Renal cortical epithelial cell (primary cell): ENCODE data around the gene DCBLD2. TPM values are rescaled to one million over a fixed set of nuclear protein-coding genes. Genes with fewer than 3 reads are reported as not detected.
"Not testable (repeated sequence)": the region's sequence is repeated elsewhere in the genome, so short reads cannot be mapped to it uniquely, and the experiment has no call there.

Experiments
- DNase-seq: peaks from one replicate; pipeline ENCODE4 v3.0.0-alpha.2; 2011; ENCODE audit warnings: low read depth
- total RNA-seq: library from RNA; depleted of rRNA; stranded (reverse); fragments of >200 nt; gene quantifications from 2 replicates; pipeline ENCODE4 v1.2.3, GENCODE V29; 2014

Gene DCBLD2
- total RNA-seq, 1 donor from 2014 or later = 391 TPM

DNA sequence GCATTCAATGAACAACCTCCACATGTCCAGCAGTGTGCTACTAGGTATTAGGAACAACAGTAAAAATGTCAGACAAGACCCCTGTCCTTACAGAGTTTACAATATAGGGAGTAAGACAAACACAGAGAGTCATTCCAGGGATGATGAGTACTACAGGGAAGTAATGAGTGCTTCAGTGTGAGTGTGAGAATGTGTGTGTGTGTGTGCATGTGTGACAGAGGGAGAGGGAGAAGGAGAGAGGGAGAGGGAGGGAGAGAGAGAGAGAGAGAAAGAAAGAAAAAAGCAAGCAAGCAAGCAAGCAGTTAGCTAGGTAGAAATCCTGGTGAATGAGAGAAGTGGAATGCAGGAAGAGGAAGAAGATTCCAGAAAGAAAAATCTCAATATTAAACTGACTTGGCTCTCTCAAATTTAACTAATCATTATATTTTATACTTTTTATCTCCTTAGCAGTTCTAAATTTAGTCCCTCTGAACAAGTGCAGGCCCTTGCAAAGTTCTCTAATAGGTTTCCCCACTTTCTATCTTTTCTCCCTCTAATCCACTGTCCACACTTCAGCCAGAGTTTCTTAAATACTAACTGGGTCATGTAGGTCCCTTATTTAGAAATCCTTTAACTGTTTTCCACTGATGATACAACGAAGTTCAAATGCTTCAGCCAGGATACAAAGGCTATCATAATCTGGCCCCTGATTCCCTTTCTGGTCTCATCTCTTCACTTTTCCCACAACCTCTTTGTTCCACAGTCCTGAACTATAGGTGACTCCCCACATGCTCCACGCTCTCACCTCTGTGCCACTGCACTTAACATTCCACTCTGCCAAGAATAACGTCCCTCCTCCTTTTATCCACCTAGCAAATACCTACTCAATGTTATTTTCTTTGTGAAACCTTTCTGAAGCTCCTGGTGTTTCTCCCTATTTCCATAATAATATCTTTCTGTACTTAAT lies 10.3 kb downstream of the DCBLD2 start:
- DNase-seq = peak; percentile 55

DNA sequence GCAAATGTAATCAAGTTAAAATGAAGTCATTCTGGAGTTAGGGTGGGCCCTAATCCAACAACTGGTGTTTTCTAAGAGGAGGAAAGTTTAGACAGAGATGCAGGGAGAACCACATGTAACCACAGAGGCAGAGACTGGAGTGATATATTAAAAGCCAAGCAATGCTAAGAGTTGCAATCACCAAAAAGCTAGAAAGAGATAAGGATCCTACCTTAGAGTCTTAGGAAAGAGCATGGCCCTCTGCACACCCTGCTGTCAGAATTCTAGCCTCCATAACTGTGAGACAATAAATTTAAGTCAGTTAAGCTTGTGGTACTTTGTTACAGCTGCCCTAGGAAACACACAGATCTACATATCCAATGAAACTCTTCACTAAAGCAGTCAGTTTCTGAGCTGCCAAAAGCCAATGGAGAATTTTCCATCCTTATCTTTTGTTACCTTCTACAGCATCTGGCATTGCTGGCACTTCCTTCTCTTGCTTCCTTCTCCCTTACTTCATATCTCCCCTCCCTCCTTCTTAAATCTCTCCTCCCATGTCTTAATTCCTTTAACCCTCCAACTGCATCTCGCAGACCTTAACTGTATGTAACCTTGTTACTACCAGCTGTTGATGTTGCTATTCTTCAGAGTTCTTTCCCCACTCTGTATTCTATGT lies 11.2 kb downstream of the DCBLD2 start:
- DNase-seq = no peak

DNA sequence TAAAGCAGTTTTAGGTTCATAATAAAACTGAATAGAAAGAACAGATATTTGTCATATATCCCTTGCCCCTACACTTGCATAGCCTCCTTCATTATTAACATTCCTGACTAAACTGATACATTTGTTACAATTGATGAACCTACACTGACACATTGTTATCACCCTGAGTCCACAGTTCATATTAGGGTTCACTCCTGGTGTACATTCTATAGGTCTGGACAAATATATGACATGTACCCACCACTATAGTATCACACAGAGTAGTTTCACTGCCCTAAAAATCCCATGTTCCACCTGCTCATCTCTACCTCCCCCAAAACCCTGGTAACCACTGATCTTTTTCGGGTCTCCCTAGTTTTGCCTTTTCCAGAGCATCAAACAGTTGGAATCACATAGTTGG lies 13.8 kb downstream of the DCBLD2 start:
- no peak for DNase-seq

DNA sequence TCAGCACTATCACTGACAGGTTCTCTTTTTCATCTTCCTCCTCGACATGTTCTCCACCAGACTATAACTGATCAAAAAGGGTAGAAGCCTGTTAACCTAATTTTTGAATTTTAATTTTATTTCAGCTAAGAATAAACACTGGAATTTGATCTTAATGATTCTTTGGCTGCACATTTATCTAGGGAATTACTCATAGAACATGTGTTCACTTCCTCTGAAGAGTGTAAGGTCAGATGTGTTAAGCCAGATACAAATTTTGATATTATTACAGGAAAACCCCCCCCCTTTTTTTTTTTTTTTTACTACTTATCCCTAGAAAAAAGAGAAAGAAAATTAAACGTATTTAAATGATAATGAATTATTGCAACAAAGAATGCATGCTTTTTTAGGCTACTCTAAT lies 15.0 kb downstream of the DCBLD2 start:
- DNase-seq = no peak

DNA sequence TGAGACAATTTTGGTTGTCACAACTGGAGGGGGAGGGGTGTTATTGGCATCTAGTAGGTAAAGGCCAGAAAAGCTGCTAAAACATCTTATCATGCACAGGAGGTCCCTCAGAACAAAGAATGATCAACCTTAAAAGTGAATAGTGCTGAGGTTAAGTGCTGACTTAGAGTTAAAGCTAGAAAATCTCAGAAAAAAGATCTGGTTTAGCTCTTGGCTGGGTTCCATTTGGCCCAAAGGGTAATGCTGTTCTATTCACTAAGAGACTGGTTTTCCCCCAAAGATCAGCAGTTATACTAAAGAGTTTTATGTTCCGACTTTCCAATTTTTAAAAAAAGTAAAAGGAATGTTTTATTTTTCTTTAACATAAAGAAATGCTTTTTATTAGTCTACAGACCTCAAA lies 15.6 kb downstream of the DCBLD2 start:
- peak; percentile 51 for DNase-seq

DNA sequence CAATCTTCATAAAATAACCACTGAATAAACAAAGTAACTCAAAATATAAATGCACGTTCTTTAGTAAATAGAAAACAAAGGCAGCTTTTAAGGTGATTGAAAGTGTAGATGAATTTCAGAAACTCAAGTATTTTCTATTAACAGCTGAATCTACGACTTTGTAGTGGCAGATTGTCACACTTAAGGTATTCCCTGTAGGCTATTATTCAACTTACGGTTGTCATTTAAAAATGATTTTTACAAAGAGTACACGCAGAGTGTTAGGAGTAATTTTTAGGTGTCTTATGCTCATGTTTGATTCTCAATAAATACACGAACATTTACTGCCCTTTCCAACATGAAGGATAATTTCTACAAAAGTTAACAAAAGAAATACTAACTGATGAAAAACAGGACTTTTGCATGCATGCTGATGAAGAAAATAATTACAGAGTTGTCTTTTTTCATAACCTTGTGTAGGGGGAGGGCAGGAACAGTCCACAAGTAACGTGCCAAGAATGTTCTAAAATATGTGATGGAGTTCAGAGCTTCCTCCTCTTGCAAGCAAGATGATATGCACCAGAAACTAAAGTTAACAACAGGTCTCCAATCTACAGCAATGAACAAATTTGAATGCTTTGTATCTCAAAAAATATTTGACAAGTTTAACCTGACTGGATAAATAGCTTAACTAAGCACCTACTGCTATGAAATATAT lies 16.7 kb downstream of the DCBLD2 start:
- DNase-seq = peak; percentile 45

DNA sequence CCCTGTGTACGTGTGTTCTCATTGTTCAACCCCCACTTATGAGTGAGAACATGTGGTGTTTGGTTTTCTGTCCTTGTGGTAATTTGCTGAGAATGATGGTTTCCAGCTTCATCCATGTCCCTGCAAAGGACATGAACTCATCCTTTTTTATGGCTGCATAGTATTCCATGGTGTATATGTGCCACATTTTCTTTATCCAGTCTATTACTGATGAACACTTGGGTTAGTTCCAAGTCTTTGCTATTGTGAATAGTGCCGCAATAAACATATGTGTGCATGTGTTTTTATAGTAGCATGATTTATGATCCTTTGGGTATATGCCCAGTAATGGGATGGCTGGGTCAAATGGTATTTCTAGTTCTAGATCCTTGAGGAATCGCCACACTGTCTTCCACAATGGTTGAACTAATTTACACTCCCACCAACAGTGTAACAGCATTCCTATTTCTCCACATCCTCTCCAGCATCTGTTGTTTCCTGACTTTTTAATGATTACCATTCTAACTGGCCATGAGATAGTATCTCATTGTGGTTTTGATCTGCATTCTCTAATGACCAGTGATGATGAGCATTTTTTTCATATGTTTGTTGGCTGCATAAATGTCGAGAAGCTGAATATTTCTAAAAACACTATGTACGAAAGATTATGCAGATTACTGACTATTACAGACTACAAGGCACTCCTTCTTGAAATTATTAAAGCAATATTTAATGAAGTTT lies 18.7 kb downstream of the DCBLD2 start:
- DNase-seq = not testable (repeated sequence)

DNA sequence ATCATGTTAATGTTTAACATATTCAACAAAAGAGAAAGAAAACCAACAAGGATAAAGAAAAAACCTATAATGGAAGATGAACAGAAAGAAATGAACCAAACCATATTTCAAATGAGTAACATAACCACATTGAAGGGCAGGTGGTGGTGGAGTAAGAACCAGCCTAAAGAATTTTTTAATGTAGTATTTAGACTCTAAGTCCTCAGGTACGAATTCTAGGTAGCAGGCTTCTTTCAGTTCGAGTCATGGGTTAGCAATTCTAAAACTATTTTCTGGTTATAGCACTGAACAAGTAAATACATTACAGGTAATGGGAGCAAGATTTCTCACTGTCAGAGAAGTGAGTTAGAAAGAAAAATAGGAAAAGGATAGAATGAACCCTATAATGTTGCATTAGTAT lies 24.4 kb downstream of the DCBLD2 start:
- DNase-seq = peak; percentile 58

DNA sequence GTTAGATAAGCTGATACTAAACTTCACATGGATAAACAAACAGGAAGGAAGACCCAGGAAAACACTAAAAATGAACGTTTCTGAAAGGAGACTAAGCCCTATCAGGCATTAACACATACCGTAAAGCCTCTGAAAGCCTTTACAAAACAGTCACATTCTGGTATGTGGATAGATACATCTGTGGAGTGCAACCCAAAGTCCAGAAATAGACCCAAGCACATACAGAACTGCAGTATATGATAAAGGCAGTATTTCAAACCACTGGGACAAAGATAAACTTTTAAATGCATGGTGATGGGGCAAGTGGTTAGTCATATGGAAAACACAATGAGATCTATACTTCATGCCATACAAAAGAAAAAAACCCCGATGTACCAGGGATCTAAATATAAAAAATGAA lies 26.0 kb downstream of the DCBLD2 start:
- no peak for DNase-seq

DNA sequence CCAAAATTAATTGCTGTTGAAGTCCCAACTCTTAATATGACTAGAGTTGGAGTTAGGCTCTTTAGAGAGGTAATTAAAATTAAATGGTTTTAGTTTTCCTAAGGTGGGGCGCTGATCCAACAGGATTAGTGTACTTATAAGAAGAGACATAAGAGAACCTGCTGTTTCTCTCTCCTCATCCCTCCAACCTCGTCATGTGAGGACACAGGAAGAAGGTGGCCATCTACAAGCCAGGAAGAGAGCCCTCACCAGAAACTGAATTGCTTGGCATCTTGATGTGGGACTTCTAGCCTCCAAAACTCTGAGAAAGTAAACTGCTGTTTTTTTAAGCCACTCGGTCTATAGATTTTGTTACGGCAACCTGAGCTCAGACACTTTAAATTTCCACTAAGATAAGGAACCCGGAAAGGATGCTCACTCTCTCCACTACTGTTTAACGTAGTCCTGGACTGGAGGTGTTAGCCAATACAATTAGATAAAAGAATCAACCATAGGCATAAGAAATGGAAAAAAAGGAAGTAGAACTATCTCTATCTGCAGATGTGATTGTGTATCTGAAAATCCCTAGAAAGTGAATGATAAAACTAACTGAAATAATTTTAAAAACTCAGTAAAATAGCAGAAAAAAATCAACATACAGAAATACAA lies 26.8 kb downstream of the DCBLD2 start:
- DNase-seq = no peak

DNA sequence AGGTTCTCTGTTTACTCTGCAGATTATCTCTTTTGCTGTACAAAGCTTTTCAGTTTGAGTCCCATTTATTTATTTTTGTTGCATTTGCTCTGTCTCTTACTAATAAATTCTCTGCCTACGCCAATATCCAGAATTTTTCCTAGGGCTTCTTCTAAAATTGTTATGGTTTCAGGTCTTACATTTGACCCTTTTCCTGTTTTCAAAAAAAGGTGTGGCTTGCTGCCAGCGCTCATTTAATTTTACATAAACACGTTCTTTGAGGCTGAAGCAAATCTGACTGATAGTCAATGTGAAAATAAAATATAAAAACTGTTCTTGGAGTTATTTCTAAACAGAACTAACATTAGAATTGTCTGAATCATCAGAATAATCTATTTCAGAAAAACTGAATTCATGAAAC lies 32.1 kb downstream of the DCBLD2 start:
- DNase-seq = no peak

DNA sequence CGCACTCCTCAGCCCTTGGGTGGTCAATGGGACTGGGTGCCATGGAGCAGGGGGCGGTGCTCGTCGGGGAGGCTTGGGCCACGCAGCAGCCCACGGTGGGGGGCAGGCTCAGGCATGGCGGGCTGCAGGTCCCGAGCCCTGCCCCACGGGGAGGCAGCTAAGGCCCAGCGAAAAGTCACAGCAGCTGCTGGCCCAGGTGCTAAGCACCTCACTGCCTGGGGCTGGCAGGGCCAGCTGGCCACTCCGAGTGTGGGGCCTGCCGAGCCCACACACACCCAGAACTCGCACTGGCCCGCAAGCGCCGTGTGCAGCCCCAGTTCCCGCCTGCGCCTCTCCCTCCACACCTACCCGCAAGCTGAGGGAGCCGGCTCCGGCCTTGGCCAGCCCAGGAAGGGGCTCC lies 43.5 kb downstream of the DCBLD2 start:
- DNase-seq = not testable (repeated sequence)

DNA sequence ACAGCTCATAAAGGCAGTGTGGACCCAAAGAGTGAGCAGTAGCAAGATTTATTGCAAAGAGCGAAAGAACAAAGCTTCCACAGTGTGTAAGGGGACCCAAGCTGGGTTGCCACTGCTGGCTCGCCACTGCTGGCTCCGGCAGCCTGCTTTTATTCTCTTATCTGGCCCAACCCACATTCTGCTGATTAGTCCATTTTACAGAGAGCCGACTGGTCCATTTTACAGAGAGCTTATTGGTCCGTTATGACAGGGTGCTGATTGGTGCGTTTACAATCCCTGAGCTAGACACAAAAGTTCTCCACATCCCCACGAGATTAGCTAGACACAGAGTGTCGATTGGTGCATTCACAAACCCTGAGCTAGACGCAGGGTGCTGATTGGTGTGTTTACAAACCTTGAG lies 44.2 kb downstream of the DCBLD2 start:
- not testable (repeated sequence) for DNase-seq

DNA sequence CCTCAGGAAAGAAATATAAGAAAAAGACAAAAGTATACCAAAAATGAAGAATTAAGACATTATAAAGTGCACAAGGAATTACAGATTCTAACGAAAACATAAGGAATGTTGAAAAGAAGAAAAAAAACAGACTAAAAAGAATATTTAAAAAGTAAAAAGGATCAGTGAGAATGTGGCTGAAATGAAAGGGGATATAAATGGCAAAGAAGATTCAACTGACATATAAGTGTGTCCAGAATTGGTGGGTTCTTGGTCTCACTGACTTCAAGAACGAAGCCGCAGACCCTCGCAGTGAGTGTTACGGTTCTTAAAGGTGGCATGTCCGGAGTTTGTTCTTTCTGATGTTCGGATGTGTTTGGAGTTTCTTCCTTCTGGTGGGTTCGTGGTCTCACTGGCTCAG lies 44.8 kb downstream of the DCBLD2 start:
- DNase-seq = no peak

DNA sequence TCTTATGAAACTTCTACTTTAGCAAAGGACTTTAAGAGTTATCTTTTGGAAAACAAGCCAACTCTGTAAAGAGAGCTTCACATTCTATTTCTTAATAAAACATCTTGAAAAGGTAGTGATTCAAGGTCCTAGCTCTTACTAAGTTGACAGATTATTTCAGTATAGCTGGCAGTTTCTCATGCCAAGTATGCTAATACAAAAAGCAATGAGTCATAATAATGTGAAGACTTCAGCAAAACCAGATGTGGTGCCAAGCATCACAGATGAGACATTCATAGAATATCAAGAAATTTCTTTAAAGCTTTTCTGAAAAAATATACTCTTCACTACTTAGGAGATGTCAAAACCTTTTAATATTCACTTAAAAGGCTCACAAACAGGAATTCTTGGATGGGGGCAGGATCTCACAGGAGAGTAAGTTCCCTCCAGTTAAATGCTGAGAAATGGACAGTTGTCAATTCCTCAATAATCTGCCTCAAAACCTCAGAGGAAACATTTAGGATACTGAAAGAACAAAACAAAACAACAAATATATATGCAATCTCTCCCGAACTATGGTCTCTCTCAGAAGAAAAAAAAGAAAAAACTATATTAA lies 45.6 kb downstream of the DCBLD2 start:
- DNase-seq = peak; percentile 88

DNA sequence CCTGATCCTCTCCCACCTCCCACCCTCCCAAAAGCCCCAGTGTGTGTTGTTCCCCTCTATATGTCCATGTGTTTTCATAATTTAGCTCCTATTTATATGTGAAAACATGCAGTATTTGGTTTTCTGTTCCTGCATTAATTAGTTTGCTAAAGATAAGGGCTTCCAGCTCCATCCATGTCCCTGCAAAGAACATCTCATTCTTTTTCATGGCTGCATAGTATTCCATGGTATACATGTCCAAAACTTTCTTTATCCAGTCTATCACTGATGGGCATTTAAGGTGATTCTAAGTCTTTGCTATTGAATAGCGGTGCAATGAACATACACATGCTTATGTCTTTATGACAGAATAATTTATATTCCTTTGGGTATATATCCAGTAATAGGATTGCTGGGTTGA lies 53.4 kb downstream of the DCBLD2 start:
- no peak for DNase-seq

DNA sequence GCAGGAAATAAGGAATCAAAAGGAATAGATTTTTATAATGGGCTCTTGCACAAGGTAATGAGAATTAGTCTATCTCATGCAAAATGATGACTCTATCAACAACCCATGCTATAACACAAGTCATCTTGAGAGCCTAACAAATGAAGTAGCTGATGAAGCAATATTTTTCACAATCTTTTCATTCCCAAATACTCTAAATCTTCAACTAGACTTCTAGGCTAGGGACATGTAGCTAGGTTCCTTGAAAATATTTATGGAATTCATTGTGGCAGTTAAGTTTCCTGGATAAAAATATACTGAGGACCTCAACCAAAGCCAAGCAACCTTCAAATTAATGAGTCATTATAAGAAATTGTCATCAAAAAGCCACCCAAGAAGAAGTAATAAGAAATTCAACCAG lies 55.4 kb downstream of the DCBLD2 start:
- peak; percentile 60 for DNase-seq

DNA sequence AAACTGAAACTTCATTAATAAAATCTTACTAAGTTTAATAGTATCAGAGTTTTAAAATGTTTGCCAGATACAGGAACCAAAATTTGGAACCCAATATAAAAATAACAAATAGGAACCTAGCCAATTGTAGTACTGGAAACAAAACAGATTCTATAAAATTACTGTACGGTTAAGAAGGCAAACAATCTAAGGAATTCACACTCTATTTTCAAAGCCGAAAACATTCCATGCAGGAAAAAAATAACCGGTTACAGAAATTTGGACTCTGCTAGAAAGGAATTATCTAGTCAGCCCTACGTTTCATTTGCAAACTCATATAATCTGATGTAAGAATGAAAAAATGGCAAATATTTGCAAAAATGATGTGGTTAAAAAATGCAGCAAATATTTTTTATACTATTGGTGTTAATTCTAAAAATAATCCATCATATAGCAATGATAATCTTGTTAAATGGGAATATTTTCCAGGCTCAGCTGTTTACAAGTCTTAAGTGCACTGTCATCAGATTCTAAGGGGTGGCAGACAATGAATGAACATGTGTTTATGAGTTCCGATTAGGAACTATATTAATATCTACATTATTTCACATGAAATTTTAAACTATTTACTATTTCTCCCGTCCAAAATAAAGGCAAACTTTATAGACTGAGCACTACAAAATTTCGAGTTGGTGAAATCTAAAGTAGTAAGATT lies 58.1 kb downstream of the DCBLD2 start:
- no peak for DNase-seq

DNA sequence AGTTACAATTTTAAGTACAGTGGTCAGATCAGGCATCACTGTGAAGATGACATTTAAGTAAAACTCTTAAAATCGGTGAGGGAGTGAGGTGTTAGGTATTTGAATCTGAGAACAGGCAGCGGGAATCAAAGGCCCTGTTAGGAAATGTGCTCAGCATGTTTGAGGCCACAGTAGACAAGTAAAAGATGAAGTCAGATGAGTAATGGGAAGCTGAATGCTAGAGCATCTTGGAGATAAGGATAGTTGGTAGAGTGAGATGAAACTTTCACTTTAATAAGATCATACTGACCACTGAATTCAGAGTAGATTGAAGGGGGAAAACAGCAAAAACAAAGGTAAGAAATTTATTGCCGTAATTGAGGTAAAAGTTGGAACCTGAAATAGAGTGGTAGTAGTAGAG lies 61.6 kb downstream of the DCBLD2 start:
- DNase-seq = no peak

DNA sequence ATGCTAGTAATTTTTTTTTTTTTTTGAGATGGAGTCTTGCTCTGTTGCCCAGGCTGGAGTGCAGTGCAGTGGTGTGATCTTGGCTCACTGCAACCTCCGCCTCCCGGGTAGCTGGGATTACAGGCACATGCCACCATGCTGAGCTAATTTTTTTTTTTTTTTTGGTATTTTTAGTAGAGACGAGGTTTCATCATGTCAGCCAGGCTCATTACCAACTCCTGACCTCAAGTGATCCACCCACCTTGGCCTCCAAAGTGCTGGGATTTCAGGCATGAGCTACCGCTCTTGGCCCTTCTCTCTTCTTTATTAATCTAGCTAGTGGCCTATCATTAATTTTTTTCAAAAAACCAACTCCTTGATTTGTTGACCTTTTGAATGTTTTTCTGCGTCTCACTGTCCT lies 70.4 kb downstream of the DCBLD2 start:
- not testable (repeated sequence) for DNase-seq
